IMR-90 (cell line): ENCODE data around the gene OPCML. TPM values are rescaled to one million over a fixed set of nuclear protein-coding genes. Genes with fewer than 3 reads are reported as not detected.

Experiments
- ATAC-seq: fragments of 200-7000 bp; cut with Tn5 transposase; 2 replicates; pipeline ENCODE4 v1.9.1; 2020; ENCODE audit warnings: low read depth, mild to moderate bottlenecking, moderate library complexity
- BruUV-seq: library from RNA; stranded (reverse); fragments of 400-500 nt; replicated peaks from 2 replicates; lab custom pipeline; 2021; lab: Mats Ljungman, UMichigan
- CTCF ChIA-PET: fragments of 300-600 bp; formaldehyde crosslinking; extraction: SDS; loops from one replicate; lab custom pipeline; 2021; ENCODE audit warnings: antibody characterized with exemption; lab: Yijun Ruan, JAX
- POLR2A ChIA-PET: fragments of 300-600 bp; sonication (Branson Sonifier 250); formaldehyde crosslinking; loops from one replicate; lab custom pipeline; 2022; ENCODE audit warnings: antibody characterized with exemption; ENCODE audit not compliant: unreplicated experiment; lab: Charles Lee
- DNase-seq: peaks from one replicate; pipeline ENCODE4 v3.0.0; 2013
- H2AFZ ChIP-seq: replicated peaks from 2 replicates; pipeline ENCODE3; 2013; ENCODE audit warnings: low read length, mild to moderate bottlenecking; ENCODE audit not compliant: poor library complexity
- H2AK5ac ChIP-seq: 2 replicates; pipeline ENCODE4 v1.6.1; 2013; ENCODE audit warnings: low read depth, low read length, inconsistent platforms
- H2AK9ac ChIP-seq: replicated peaks from 2 replicates; pipeline ENCODE3; 2013; ENCODE audit warnings: mild to moderate bottlenecking, low read depth, low read length, moderate library complexity; ENCODE audit not compliant: poor library complexity
- H2BK120ac ChIP-seq: 2 replicates; pipeline ENCODE4 v1.6.1; 2013; ENCODE audit warnings: low read depth, low read length, inconsistent platforms
- H2BK15ac ChIP-seq: 3 replicates; pipeline ENCODE4 v1.6.1; 2013; ENCODE audit warnings: low read depth, low read length, inconsistent platforms
- H2BK20ac ChIP-seq: 2 replicates; pipeline ENCODE4 v1.6.1; 2013; ENCODE audit warnings: low read depth, mild to moderate bottlenecking, inconsistent platforms, low read length, moderate library complexity
- H2BK5ac ChIP-seq: 2 replicates; pipeline ENCODE4 v1.6.1; 2013; ENCODE audit warnings: mild to moderate bottlenecking, low read depth, low read length, inconsistent platforms; ENCODE audit not compliant: poor library complexity, severe bottlenecking
- H3K14ac ChIP-seq: replicated peaks from 2 replicates; pipeline ENCODE4 v1.6.1; 2013; ENCODE audit warnings: low read depth, low read length, inconsistent platforms
- H3K18ac ChIP-seq: 2 replicates; pipeline ENCODE4 v1.6.1; 2013; ENCODE audit warnings: low read depth, low read length, control low read depth
- H3K23ac ChIP-seq: 2 replicates; pipeline ENCODE4 v1.6.1; 2013; ENCODE audit warnings: low read depth, low read length, inconsistent platforms
- H3K27ac ChIP-seq: 2 replicates; pipeline ENCODE4 v1.5.1; 2013; ENCODE audit warnings: mild to moderate bottlenecking, control low read depth, low read length; ENCODE audit not compliant: insufficient read depth
- H3K27me3 ChIP-seq: 2 replicates; pipeline ENCODE4 v1.6.1; 2013; ENCODE audit warnings: low read length; ENCODE audit not compliant: control insufficient read depth, insufficient read depth
- H3K36me3 ChIP-seq: 2 replicates; pipeline ENCODE4 v1.6.1; 2013; ENCODE audit warnings: low read length, mixed read lengths; ENCODE audit not compliant: control insufficient read depth, insufficient read depth
- H3K4ac ChIP-seq: 2 replicates; pipeline ENCODE4 v1.6.1; 2013; ENCODE audit warnings: low read depth, low read length, inconsistent platforms
- H3K4me1 ChIP-seq: 2 replicates; pipeline ENCODE4 v1.6.1; 2013; ENCODE audit warnings: low read length, mixed read lengths; ENCODE audit not compliant: control insufficient read depth, insufficient read depth
- H3K4me2 ChIP-seq: 2 replicates; pipeline ENCODE4 v1.6.1; 2013; ENCODE audit warnings: low read depth, mild to moderate bottlenecking, control low read depth, low read length, moderate library complexity
- H3K4me3 ChIP-seq: 2 replicates; pipeline ENCODE4 v1.5.1; 2013; ENCODE audit warnings: low read depth, mild to moderate bottlenecking, control low read depth, low read length, moderate library complexity; ENCODE audit not compliant: insufficient read depth
- H3K56ac ChIP-seq: 2 replicates; pipeline ENCODE4 v1.6.1; 2013; ENCODE audit warnings: low read length, inconsistent platforms; ENCODE audit not compliant: insufficient read depth; ENCODE audit errors: extremely low read depth
- H3K79me1 ChIP-seq, 2 experiments: 2 replicates each; pipeline ENCODE4 v1.6.1; 2013; ENCODE audit warnings: low read length in 2 of 2, inconsistent platforms in 1 of 2, low read depth in 1 of 2
- H3K9ac ChIP-seq: 2 replicates; pipeline ENCODE4 v1.6.1; 2013; ENCODE audit warnings: low read depth, low read length, control low read depth
- H3K9me1 ChIP-seq: 2 replicates; pipeline ENCODE4 v1.6.1; 2013; ENCODE audit warnings: low read length, inconsistent platforms; ENCODE audit not compliant: insufficient read depth
- H3K9me3 ChIP-seq: 2 replicates; pipeline ENCODE4 v1.6.1; 2013; ENCODE audit warnings: low read length; ENCODE audit not compliant: control insufficient read depth, insufficient read depth
- H4K20me1 ChIP-seq: 2 replicates; pipeline ENCODE4 v1.6.1; 2013; ENCODE audit warnings: low read length, inconsistent platforms; ENCODE audit not compliant: insufficient read depth
- H4K5ac ChIP-seq: 2 replicates; pipeline ENCODE4 v1.6.1; 2013; ENCODE audit warnings: mild to moderate bottlenecking, low read depth, low read length, control low read depth
- H4K8ac ChIP-seq, 2 experiments: 2 replicates each; pipeline ENCODE4 v1.6.1; 2013; ENCODE audit warnings: low read depth in 2 of 2, low read length in 2 of 2, control low read depth in 1 of 2, inconsistent platforms in 1 of 2
- H4K91ac ChIP-seq: 2 replicates; pipeline ENCODE4 v1.6.1; 2013; ENCODE audit warnings: low read depth, low read length, inconsistent platforms; ENCODE audit not compliant: insufficient read depth
- MAFK ChIP-seq: IDR thresholded peaks from 2 replicates; pipeline ENCODE4 v1.6.1; 2012; ENCODE audit warnings: low read depth, low read length, improper control_type of control experiment
- MAZ ChIP-seq: IDR thresholded peaks from 2 replicates; pipeline ENCODE4 v1.6.1; 2012; ENCODE audit warnings: low read depth, mild to moderate bottlenecking, low read length, improper control_type of control experiment, moderate library complexity, borderline replicate concordance
- MXI1 ChIP-seq: IDR thresholded peaks from 2 replicates; pipeline ENCODE4 v1.6.1; 2012; ENCODE audit warnings: low read depth, mild to moderate bottlenecking, low read length, moderate library complexity, borderline replicate concordance
- POLR2A ChIP-seq: IDR thresholded peaks from 2 replicates; pipeline ENCODE4 v1.6.1; 2012; ENCODE audit warnings: mild to moderate bottlenecking, low read depth, low read length
- RCOR1 ChIP-seq: IDR thresholded peaks from 2 replicates; pipeline ENCODE4 v1.6.1; 2012; ENCODE audit warnings: mild to moderate bottlenecking, low read length, improper control_type of control experiment; ENCODE audit not compliant: insufficient replicate concordance
- RFX5 ChIP-seq: IDR thresholded peaks from 2 replicates; pipeline ENCODE4 v1.8.0; 2012; ENCODE audit warnings: low read depth, mild to moderate bottlenecking, low read length, moderate library complexity
- SMC3 ChIP-seq: fragments of 150-350 bp; IDR thresholded peaks from 2 replicates; pipeline ENCODE4 v1.6.1; 2016; ENCODE audit warnings: low read depth, mild to moderate bottlenecking, antibody characterized with exemption, low read length, moderate library complexity
- WGBS, 2 experiments: methylation state at CpG; one replicate each; pipeline versions ENCODE4 v1.1.5 to v1.1.7; 2013; ENCODE audit warnings: missing lambda C conversion rate in 2 of 2; ENCODE audit not compliant: insufficient read length in 1 of 2; ENCODE audit errors: extremely low coverage in 2 of 2; 5-methylcytosine and 5-hydroxymethylcytosine counted together
- dilution Hi-C: fragments of 300-500 bp; cut with HindIII; formaldehyde crosslinking; loops from one replicate; pipeline ENCODE4 v1.14.3; 2018; ENCODE audit warnings: low sequenced_read_pairs; ENCODE audit not compliant: unreplicated experiment
- in situ Hi-C: fragments of 300-500 bp; cut with MboI; formaldehyde crosslinking; loops from 3 replicates; pipeline ENCODE4 v1.14.3; 2019; ENCODE audit warnings: low sequenced_read_pairs, inconsistent platforms, mixed read lengths
- intact Hi-C: fragments of 100-400 bp; cut with micrococcal nuclease; formaldehyde crosslinking; loops from 2 replicates; pipeline ENCODE4 v1.10.0; 2022
- polyA plus RNA-seq, 3 experiments: library from polyadenylated mRNA; depleted of rRNA; stranded (reverse); fragments of >200 nt; gene quantifications; 2 replicates each; pipeline ENCODE4 v1.2.3, GENCODE V29; 2012; ENCODE audit warnings: low replicate concordance in 1 of 3
- total RNA-seq: library from RNA; depleted of rRNA; stranded (reverse); fragments of >200 nt; gene quantifications from 2 replicates; pipeline ENCODE4 v1.2.3, GENCODE V29; 2012

The OPCML gene
- total and polyA plus RNA-seq, 2 of the 4 experiments (the other 2 are of a cell fraction): under 0.01 to 2.6 TPM

DNA sequence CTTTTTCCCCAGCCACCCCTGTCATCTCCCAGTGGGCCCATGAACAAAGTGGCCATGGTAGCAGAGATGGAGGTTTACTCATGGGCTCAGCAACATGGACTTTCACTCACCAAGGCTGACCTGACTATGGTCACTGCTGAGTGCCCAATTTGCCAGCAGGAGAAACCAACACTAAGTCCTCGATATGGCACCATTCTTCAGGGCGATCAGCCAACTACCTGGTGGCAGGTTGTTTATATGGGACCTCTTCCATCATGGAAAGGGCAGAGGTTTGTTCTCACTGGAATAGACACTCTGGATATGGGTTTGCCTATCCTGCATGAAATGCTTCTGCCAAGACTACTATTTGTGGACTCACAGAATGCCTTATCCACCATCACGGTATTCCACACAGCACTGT, 1152.8 kb downstream of the OPCML start:
- H3K4ac ChIP-seq: no peak overlapping the region
- no peak overlapping the region for H2AK5ac ChIP-seq
- H4K20me1 ChIP-seq: no peaks in the 10 kb centered on the region
- no TSS peak for BruUV-seq
- CTCF ChIA-PET: no interaction called here
- no peaks in the 10 kb centered on the region for H3K27me3 ChIP-seq
- H3K23ac ChIP-seq: no peak overlapping the region
- no peak overlapping the region for H2BK120ac ChIP-seq
- WGBS, 2 experiments: 57% methylated on average over 1 of the region's 3 CpGs; no CpG with 5 or more reads in 1 of the 2 experiments
- H2AFZ ChIP-seq: no peak overlapping the region
- H3K79me1 ChIP-seq: no peaks in the 10 kb centered on the region
- no peak overlapping the region for H3K56ac ChIP-seq
- no peak overlapping the region for H2AK9ac ChIP-seq
- H4K5ac ChIP-seq: no peak overlapping the region
- intact Hi-C loops (no loop called here), dilution Hi-C loops (no loop called here), in situ Hi-C loops (no loop called here)
- POLR2A ChIA-PET: no interaction called here
- ATAC-seq (no peak), DNase-seq (no peak)
- H3K9me1 ChIP-seq: no peaks in the 10 kb centered on the region
- TF ChIP-seq SMC3: no peak
- no peak for TF ChIP-seq MAZ
- no peak for TF ChIP-seq MXI1
- no peak for TF ChIP-seq RFX5
- no peak for TF ChIP-seq POLR2A
- no peak for TF ChIP-seq RCOR1
- TF ChIP-seq MAFK: no peak
- H3K4me2 ChIP-seq: no peak overlapping the region
- no peak overlapping the region for H3K14ac ChIP-seq
- no peak overlapping the region for H3K9ac ChIP-seq
- no peak overlapping the region for H2BK15ac ChIP-seq
- no peak overlapping the region for H3K18ac ChIP-seq
- H4K8ac ChIP-seq: no peak overlapping the region
- no peak overlapping the region for H2BK5ac ChIP-seq
- no peaks in the 10 kb centered on the region for H3K9me3 ChIP-seq
- H4K91ac ChIP-seq: no peak overlapping the region
- H3K27ac ChIP-seq: no peak overlapping the region
- no peak overlapping the region for H3K4me3 ChIP-seq
- H3K36me3 ChIP-seq: no peaks in the 10 kb centered on the region
- no peaks in the 10 kb centered on the region for H3K4me1 ChIP-seq
- no peak overlapping the region for H2BK20ac ChIP-seq
